Measurements from ENCODE around the gene GATA5. TPM values are rescaled to one million over a fixed set of nuclear protein-coding genes. Genes with fewer than 3 reads are reported as not detected.

Gene GATA5
- polyA plus RNA-seq, 1 experiment: not detected

DNA sequence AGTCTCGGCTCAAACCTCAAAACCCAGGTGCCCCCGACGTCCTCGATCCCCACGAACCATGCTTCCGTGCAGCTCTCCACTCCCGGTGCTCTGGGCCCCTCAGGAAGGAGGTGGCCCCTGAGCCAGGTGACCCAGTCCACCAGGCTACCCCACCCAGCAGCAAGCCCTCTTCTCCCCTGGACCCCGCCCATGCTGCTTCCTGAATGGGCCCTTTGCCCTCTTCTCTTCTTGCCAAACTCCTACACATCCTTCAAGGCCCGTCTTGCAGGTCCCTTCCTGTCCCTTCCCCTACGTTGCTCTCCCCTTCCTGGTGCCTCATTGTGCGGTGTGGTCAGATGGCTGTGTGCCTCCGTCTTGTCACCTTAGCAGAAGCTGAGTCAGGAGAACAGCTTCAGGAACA, 3.4 kb upstream of the GATA5 start:
- ChIA-PET POLR2A (no interaction called here), CTCF (no interaction called here)
- Histone ChIP-seq H3K27ac (ENCODE audit: low read depth, low read length) (no peak overlapping the region), H3K4me3 (ENCODE audit: low read depth, low read length) (no peak overlapping the region), H3K9me3 (ENCODE audit: control insufficient read depth, insufficient read depth, low read length) (no peaks in the 10 kb centered on the region; the same call in 1 of the 2 replicates), H3K27me3 (ENCODE audit: control insufficient read depth, insufficient read depth, low read length) (peaks cover 67% of the 10 kb centered on the region)
- DNase-seq (ENCODE audit: low read depth, low spot score): no peak
- TF ChIP-seq, protein P1, sequence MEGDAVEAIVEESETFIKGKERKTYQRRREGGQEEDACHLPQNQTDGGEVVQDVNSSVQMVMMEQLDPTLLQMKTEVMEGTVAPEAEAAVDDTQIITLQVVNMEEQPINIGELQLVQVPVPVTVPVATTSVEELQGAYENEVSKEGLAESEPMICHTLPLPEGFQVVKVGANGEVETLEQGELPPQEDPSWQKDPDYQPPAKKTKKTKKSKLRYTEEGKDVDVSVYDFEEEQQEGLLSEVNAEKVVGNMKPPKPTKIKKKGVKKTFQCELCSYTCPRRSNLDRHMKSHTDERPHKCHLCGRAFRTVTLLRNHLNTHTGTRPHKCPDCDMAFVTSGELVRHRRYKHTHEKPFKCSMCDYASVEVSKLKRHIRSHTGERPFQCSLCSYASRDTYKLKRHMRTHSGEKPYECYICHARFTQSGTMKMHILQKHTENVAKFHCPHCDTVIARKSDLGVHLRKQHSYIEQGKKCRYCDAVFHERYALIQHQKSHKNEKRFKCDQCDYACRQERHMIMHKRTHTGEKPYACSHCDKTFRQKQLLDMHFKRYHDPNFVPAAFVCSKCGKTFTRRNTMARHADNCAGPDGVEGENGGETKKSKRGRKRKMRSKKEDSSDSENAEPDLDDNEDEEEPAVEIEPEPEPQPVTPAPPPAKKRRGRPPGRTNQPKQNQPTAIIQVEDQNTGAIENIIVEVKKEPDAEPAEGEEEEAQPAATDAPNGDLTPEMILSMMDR (IDR thresholded peaks at IDR 0.05; ENCODE audit: low read depth, low read length): no peak

DNA sequence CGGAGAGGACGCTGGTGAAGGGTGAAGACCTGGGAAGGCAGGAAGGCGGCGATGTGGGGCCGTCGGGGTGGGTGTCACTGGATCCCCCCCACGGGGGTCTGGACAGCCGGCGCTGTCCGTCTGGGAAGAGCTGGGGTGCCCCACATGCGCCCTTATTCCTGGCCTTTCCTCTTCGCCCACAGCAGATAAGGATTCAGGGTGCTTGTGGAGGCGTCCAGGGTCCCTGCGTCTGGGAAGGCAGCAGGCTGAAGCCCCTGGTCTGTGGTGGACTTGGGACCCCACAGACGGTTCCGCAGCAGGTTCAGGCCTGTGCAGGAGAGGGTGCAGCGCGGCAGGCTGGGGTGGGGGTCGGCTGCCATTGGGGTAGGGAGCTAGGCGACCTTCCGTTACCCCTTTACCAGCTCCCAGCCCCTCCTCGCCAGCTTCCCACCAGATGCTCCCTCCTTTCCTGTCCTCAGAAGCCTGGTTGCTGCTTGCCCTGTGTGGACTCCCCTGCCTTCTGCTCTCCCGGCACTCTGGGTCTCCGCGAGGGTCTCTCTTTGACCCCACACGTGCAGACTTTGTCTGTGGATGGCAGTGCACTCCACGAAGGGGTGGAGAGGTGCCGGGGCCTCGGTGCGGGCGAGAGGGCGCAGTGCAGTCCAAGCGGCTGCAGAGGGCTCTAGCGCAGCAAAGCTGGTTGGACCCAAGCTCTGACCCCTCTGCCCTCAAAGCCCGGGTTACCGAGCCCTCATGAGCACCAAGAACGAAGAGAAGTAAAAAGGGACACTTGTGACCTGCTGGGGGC, 2.1 kb upstream of the GATA5 start:
- no peak overlapping the region for H3K4me3 ChIP-seq (ENCODE audit: low read depth, low read length)
- DNase-seq (ENCODE audit: low read depth, low spot score): no peak
- POLR2A ChIA-PET: no interaction called here
- CTCF ChIA-PET: interaction anchor here (0.8 kb wide), 1 partner anchor 22 kb away, joined by 5 read pairs; no protein-coding TSS in a partner anchor
- peaks cover 68% of the 10 kb centered on the region for H3K27me3 ChIP-seq (ENCODE audit: control insufficient read depth, insufficient read depth, low read length)
- TF ChIP-seq, protein P1 (IDR thresholded peaks at IDR 0.05; ENCODE audit: low read depth, low read length): no peak
- H3K9me3 ChIP-seq (ENCODE audit: control insufficient read depth, insufficient read depth, low read length): no peaks in the 10 kb centered on the region; the same call in 1 of the 2 replicates
- no peak overlapping the region for H3K27ac ChIP-seq (ENCODE audit: low read depth, low read length)

DNA sequence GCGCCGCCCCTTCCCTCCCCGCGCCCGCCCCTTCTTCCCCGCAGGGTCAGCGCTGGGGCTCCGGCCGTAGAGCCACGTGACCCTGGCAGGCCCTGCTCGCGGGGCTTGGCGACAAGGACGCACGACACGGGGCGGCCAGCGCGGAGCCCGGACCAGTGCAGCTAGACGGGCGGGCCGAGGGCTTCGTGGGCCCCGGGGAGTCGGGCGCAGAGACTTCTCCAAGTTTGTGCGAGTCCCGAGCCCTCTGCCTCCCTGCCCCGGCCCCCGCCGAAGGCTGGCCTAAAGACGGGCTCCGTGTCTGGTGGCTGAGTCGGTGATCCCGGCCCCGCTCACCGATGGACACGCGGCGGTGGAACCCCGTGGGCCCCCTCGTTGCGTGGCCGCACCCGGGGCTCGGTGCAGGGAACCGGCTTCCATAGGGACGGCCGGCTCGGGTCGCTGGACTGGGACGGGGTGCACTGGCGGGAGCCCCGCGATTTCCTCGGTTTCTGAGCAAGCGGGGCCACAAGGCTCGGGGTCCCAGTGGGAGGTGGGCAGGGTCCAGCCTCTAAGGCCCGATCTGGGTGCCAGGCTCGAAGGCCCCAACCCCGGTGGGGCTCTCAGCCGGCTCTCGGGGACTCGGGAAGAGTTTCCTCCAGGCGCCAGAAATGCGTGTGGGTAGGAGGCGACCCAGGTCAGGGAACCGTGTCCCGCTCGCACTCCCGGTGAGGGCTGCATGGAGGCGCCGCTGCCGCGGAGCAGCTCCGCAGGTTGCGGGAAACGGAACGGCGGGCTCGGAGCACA, 452 bp upstream of the GATA5 start:
- H3K27me3 ChIP-seq (ENCODE audit: control insufficient read depth, insufficient read depth, low read length): peaks cover 68% of the 10 kb centered on the region
- TF ChIP-seq, protein P1 (IDR thresholded peaks at IDR 0.05; ENCODE audit: low read depth, low read length): no peak
- no peaks in the 10 kb centered on the region; the same call in 1 of the 2 replicates for H3K9me3 ChIP-seq (ENCODE audit: control insufficient read depth, insufficient read depth, low read length)
- no peak overlapping the region for H3K27ac ChIP-seq (ENCODE audit: low read depth, low read length)
- no peak overlapping the region for H3K4me3 ChIP-seq (ENCODE audit: low read depth, low read length)
- no peak for DNase-seq (ENCODE audit: low read depth, low spot score)
- POLR2A ChIA-PET: no interaction called here
- CTCF ChIA-PET: no interaction called here

DNA sequence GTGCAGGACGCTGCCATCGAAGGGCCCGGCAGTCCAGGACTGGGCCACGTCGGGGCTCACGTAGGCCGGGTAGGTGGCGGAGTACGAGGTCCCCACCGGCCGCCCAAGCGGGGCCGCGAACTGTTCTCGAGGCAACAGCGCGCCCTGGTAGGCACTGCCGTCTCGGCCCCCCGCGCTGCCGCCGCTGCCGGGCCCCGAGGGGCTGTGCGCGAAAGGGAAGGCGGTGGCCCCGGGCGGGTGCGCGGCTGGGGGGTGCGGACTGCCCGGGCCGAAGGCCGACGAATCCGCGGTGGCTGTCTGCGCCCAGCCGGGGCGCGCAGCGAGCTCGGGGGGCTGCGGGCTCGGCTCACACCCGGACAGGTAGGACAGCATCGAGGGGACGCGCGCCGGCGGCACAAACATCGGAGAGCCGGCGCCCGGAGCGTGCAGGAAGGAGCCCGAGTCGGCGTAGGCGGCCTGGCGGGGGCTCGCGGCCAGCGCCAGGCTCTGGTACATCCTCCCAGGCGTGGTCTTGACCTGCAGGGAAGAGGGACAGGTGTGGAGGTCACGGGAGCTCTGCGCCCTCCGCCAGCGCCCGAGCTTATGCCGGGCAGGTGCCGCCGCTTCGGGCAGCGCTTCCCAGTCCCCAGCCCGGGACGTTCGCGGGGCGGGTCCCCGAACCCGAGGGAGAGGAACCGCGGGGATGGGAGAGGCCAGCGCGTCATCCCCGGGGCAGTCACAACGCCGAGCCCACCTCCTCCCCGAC, 596 bp downstream of the GATA5 start:
- DNase-seq (ENCODE audit: low read depth, low spot score): no peak
- POLR2A ChIA-PET: no interaction called here
- Histone ChIP-seq H3K9me3 (ENCODE audit: control insufficient read depth, insufficient read depth, low read length) (no peaks in the 10 kb centered on the region; the same call in 1 of the 2 replicates), H3K27ac (ENCODE audit: low read depth, low read length) (no peak overlapping the region), H3K4me3 (ENCODE audit: low read depth, low read length) (no peak overlapping the region), H3K27me3 (ENCODE audit: control insufficient read depth, insufficient read depth, low read length) (peaks cover 71% of the 10 kb centered on the region)
- CTCF ChIA-PET: no interaction called here
- TF ChIP-seq, protein P1 (IDR thresholded peaks at IDR 0.05; ENCODE audit: low read depth, low read length): no peak
